UCSD-AML1 (cell line): Measurements from ENCODE around the gene TNIK.

Source experiments
- DNase-seq: peaks from one replicate; lab custom pipeline; 2025; ENCODE audit not compliant: unreplicated experiment; lab: John Stamatoyannopoulos, UW

Gene TNIK

DNA sequence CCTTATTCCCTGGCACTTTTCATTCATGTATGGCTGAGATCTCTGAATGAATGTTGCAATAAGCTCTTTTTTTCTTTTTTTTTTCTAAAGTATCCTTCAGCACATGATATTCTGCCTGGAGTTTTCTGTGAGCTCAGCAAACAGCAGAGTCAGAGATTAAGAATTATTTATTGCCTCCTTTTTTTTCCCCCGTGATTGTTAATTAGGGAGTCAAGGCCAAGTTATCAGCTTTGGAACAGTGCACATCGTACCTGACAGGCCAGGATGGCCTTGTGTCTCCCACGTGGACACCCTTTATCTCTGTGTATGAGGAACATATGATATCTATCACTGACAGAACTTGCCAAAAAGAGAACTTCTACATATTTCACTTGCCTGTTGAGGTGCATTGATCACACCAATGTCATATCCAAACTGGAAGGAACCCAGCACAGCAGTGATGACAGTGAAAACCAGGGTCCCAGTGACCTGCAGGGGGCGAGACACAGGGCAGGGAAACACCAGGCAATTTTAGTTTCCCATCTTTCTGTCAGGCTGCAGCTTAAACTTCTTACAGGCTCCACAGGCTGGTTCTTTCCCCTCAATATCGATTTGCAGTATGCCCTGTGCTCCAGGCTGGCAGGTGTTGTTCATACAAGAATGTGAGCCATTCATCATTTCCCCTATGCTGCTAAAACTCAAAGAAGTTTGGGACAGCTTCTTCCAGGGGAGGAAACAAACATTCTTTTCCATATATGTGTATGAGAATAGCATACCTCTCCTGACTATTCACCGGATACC is 441.9 kb downstream of the TNIK start:
- no peak for DNase-seq

DNA sequence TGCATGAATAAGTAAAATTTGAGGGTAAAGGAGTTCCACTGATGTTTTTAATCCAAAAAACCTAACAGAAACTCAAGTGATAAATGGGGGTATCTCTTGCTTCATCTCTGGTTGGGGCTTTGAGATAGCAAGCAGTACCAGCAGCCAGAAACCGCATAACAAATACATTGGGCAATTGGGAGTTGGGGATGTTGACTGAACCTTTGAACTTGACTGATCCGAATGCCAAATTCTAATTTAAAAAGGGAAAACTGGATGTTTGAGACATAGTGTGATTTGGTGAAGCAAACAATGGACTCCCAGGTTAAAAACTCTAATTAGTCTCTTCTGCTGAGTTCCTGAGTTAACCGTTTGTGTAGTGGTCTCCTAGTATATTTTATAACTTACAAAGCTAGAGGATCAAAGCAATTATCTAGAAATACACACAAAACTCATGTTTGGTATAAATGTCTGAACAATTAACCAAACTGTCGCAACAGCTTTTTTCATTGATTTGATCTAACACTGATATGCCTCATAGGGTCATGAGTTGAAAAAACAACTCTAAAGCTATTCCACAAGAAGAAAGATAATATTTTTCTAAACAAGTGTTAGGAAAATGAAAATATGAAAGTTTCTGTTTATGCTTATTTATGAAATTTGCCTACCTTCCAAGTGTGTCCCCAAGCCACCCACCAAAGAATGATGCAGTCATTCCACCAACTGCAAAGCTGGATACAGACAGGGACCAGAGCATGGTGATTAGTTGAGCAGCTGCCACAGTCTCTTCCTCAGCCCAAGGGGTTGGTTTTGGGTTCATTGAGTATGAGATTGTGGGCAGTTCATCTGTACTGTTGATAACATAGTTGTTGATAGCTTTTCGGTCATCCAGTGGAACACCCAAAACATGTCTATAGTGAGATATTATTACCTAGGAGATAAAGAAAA is 446.1 kb downstream of the TNIK start:
- no peak for DNase-seq

DNA sequence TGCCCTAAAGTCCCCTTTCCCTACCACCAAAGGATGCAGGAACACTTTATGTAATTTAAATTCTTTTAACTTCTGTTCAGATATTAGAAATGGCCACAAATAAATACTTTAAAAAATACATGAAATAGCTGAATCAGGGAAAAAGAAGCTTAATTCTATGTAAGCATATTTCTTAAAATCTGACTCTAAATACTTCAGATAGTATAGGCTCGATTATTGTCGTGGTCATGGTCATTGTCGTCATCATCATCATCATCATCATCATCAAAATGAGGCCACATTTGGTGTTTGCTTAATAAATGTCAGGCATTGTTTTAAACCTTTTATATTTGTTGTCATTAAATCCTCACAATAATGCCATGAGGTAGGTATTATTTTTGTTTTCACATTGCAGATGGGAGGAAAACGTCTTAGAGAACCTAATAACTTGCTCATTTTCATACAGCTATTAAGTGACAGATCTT is 448.3 kb downstream of the TNIK start:
- no peak for DNase-seq
